ENCODE results near the gene CLBA1.

The CLBA1 gene

DNA sequence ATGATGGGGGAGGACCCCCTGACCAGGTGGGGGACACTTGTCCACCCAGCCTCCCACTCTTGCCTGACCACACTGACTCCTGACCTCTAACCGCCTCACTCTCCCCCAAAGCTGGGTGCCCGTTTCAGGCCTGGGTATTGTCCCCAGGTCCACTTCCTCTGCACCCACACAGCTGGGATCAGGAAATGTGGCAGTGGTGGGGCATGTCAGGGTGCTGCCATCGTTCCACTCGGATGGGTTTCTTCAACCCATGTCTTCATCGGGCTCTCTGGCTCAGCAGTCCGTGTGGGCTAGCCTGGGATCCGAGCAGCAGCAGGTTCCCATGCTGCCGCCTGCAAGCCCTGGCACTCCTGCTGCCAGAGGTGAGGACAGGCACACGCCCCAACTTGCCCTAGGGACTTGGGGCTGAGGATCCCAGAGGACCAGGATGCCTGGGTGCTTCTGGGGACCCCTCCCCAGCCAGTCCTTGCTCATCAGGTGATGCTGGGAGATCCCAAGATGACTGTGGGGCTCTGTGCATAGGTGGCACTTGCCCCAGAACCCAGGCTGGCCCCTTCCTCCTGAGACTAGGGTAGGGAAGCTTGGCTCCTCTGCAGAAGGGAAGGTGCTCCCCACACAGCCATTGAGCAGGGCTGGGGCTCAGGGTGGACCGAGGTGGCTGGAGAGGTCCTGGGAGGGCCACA is 2.9 kb upstream of the CLBA1 start:
- TF ChIP-seq, protein P1, sequence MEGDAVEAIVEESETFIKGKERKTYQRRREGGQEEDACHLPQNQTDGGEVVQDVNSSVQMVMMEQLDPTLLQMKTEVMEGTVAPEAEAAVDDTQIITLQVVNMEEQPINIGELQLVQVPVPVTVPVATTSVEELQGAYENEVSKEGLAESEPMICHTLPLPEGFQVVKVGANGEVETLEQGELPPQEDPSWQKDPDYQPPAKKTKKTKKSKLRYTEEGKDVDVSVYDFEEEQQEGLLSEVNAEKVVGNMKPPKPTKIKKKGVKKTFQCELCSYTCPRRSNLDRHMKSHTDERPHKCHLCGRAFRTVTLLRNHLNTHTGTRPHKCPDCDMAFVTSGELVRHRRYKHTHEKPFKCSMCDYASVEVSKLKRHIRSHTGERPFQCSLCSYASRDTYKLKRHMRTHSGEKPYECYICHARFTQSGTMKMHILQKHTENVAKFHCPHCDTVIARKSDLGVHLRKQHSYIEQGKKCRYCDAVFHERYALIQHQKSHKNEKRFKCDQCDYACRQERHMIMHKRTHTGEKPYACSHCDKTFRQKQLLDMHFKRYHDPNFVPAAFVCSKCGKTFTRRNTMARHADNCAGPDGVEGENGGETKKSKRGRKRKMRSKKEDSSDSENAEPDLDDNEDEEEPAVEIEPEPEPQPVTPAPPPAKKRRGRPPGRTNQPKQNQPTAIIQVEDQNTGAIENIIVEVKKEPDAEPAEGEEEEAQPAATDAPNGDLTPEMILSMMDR (IDR thresholded peaks at IDR 0.05; ENCODE audit: low read depth, low read length), result no peak

DNA sequence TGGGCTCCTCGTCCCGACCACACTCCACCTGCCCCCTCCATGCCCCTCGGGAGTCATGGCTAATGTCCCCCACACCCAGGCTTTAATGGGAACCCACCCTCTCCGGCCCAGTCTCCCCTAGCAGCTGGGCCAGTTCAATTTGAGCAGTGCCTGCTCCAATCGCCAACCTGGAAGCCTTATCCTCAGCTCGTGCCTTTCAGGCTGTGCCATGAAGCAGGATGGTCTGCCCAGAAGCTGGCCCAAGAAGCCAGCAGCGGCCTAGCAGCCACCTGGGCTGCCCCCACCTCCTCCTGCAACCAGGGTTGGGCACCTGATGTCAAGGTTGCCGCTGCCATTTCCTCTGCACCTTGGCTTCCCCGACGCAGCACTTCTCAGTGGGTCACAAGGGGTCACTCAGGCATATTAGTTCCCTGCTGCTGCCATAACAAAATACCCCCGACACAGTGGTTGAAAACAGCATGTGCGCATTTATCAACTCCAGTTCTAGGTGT is 2.3 kb upstream of the CLBA1 start:
- H3K4me3 ChIP-seq (replicated peaks in 1 of 2; ENCODE audit: low read depth in 2 of 2, low read length in 2 of 2), result no peak overlapping the region
- DNase-seq (ENCODE audit: low read depth in 2 of 2), result no peak
- TF ChIP-seq, protein P1 (IDR thresholded peaks at IDR 0.05; ENCODE audit: low read depth, low read length), result no peak

More for the DNA sequence above, 2.9 kb upstream of the CLBA1 start:
- DNase-seq (ENCODE audit: low read depth in 2 of 2), result no peak
- H3K4me3 ChIP-seq (replicated peaks in 1 of 2; ENCODE audit: low read depth in 2 of 2, low read length in 2 of 2), result no peak overlapping the region

DNA sequence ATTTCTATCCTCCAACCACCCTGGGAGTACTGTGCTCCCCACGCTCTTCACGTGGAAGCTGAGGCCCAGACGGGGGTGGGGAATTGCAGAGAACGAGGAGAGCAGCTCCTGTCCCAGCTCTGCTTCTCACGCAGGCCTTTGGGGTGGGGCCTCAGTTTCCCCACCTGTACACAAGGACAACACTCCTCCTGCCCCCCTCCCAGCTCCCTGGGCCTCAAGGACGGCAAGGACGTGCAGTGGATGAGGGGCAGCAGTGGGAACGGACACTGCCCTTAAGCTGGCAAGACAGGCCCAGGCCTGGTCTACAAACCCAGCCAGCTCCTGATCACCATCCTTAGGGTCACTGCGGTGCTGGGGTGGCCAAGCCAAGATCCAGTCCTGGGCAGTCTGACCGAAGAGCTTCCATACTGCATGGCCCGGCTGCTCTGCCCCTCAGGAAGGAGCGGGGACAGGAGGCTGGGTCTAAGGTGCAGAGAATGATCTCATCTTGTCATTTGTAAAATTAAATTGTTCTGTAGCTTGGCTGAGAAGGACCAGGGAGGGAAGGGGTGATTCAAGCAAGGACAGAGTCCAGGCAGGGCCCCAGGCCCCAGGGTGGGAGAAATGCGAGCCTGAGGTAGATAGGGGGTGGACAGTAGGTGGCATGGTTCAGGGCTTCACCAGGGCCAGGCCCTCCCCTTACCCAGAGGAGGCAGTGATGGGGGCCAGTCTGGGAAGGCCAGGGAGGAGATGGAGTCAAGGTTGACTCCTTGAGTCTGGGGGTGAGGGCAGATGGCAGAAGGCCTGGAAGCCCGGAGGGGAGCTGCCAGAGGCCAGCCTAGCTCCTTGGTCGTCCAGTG is 1.3 kb upstream of the CLBA1 start:
- TF ChIP-seq, protein P1 (IDR thresholded peaks at IDR 0.05; ENCODE audit: low read depth, low read length), result no peak
- DNase-seq (ENCODE audit: low read depth in 2 of 2), result no peak
- no peak overlapping the region for H3K4me3 ChIP-seq (replicated peaks in 1 of 2; ENCODE audit: low read depth in 2 of 2, low read length in 2 of 2)

DNA sequence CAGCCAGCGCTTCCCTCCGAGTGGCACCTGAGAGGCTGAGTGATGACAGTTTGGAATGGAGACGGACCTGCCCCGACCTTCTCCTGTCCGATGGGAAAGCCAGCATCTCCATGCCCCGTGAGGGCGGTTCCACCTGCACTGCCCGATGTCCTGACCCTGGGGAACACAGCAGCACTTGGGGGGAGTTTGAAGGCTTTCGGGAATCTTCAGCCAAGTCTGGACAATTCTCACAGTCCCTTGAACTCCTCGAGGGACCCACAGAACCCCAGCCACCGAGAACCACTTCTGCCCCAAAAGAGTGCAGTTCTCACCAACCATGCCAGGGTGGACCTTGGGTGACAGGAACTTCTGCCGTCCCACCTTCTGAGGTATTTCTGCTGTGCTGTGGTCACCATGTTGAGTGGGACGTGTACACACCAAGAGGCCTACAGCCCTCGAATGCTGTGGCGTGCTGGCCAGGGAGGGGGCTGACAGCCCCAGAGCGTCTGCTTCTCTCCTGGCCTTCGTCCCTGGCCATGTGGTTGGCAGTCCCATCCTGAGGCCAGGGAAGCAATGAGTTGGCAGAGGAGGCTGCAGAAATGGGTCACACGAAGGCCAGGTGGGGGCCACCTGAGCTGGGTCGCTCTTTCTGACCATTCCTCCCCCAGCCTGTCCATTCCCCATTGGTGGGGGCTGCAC is 1.0 kb downstream of the CLBA1 start:
- TF ChIP-seq, protein P1 (IDR thresholded peaks at IDR 0.05; ENCODE audit: low read depth, low read length), result no peak
- H3K4me3 ChIP-seq (replicated peaks in 1 of 2; ENCODE audit: low read depth in 2 of 2, low read length in 2 of 2), result peak overlapping the region; percentile 66 to 79
- DNase-seq (ENCODE audit: low read depth in 2 of 2), result no peak

DNA sequence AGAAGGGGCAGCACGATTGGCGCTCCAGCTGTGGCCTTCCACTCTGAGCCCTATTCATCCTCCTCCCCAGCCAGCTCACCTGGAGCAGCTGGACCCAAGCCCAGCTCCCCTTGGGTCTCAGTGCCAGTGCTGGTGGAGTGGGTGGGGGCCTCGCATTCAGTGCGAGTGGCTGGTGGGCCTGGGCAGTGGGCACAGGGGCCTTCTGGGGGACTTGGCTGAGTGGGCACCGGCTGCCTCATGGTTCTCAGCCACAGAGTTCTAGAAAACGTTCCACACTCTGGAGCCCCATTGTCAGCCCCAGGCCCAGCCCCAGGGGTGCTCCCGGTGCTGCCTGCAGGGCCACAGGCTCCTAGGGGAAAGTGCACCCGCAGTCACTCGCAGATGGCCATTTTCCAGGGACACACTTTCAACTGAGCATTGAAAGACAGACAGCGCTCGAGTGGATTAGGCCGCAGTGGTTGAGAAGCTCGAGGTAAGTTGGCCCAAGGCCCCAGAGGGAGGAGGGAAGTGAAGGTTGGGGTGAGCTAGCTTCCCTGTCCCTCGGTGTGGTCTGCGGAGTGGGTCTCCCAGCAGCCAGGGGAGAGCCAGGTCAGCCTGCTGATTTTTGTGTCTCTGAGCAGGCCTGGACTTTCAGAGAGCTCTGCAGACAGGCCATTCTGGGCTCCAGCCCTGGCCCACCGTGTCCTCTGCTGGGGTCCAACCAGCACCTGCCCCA is 3.8 kb downstream of the CLBA1 start:
- TF ChIP-seq, protein P1 (IDR thresholded peaks at IDR 0.05; ENCODE audit: low read depth, low read length), result no peak
- no peak for DNase-seq (ENCODE audit: low read depth in 2 of 2)

DNA sequence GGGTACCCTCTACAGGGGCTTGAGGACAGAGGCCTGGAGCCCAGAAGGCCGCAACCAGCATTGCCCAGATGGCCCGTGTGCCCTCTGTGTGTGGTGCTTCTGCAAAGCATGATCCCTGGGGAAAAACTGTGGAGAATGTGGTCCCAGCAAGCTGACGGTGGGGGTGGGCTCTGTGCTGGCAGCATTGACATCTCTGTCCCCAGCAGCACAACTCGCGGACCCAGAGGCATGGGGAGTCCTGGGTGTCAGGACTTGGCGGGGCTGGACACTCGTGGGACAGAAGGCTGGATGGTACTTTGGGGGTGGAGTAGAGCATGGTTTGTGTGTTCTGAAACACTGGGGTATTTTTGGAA is 4.3 kb downstream of the CLBA1 start:
- no peak overlapping the region for H3K4me3 ChIP-seq (replicated peaks in 1 of 2; ENCODE audit: low read depth in 2 of 2, low read length in 2 of 2)
- TF ChIP-seq, protein P1 (IDR thresholded peaks at IDR 0.05; ENCODE audit: low read depth, low read length), result no peak

More for the DNA sequence above, 3.8 kb downstream of the CLBA1 start:
- H3K4me3 ChIP-seq (replicated peaks in 1 of 2; ENCODE audit: low read depth in 2 of 2, low read length in 2 of 2), result no peak overlapping the region

More for the DNA sequence above, 4.3 kb downstream of the CLBA1 start:
- DNase-seq (ENCODE audit: low read depth in 2 of 2), result no peak

All from cardiac fibroblast (primary cell).